GM12878 (cell line): ENCODE data around the gene COL24A1. TPM values are rescaled to one million over a fixed set of nuclear protein-coding genes. Genes with fewer than 3 reads are reported as not detected.

Source experiments
- ATAC-seq: fragments of 200-7000 bp; cut with Tn5 transposase; 3 replicates; pipeline ENCODE4 v1.9.1; 2020; ENCODE audit warnings: mild to moderate bottlenecking, moderate library complexity
- BruUV-seq: library from RNA; stranded (reverse); fragments of 400-500 nt; replicated peaks from 2 replicates; lab custom pipeline; 2021; lab: Mats Ljungman, UMichigan
- CTCF ChIA-PET: fragments of 300-600 bp; sonication (Branson Sonifier 250); formaldehyde crosslinking; extraction: SDS; loops from one replicate; lab custom pipeline; 2021; ENCODE audit warnings: inconsistent platforms; lab: Yijun Ruan, JAX
- POLR2A ChIA-PET: fragments of 350-600 bp; formaldehyde crosslinking; extraction: SDS; loops from one replicate; lab custom pipeline; 2021; ENCODE audit warnings: inconsistent platforms; lab: Charles Lee
- RAD21 ChIA-PET: fragments of 300-600 bp; sonication (Branson Sonifier 250); formaldehyde crosslinking; loops from one replicate; lab custom pipeline; 2023; ENCODE audit warnings: antibody characterized with exemption; ENCODE audit not compliant: unreplicated experiment; lab: Charles Lee
- SMC1A ChIA-PET: fragments of 300-600 bp; sonication (Branson Sonifier 250); formaldehyde crosslinking; loops from one replicate; lab custom pipeline; 2023; ENCODE audit not compliant: unreplicated experiment, uncharacterized antibody; lab: Charles Lee
- DNase-seq: peaks from one replicate; pipeline ENCODE4 v3.0.0-alpha.2; 2011; ENCODE audit warnings: low read depth, low spot score
- FAIRE-seq: peaks from 3 replicates; lab custom pipeline; 2011; peaks lifted over from hg19 to GRCh38; lab: Jason Lieb, UNC
- H2AFZ ChIP-seq: 2 replicates; pipeline ENCODE4 v1.6.0; 2011; ENCODE audit warnings: low read depth, low read length, control low read depth; ENCODE audit not compliant: control insufficient read depth
- H3K27ac ChIP-seq: 2 replicates; pipeline ENCODE4 v1.5.1; 2011; ENCODE audit warnings: control low read depth; ENCODE audit not compliant: control insufficient read depth, insufficient read depth
- H3K27me3 ChIP-seq, 2 experiments: replicated peaks in 1 of 2; 2 replicates each; pipeline versions ENCODE4 v1.6.0 to v1.6.1; 2011; ENCODE audit warnings: low read length in 1 of 2; ENCODE audit not compliant: control insufficient read depth in 2 of 2, insufficient read depth in 2 of 2
- H3K36me3 ChIP-seq, 2 experiments: 2 replicates each; pipeline ENCODE4 v1.5.1; 2011; ENCODE audit warnings: low read length in 1 of 2; ENCODE audit not compliant: control insufficient read depth in 2 of 2, insufficient read depth in 2 of 2
- H3K4me1 ChIP-seq: 2 replicates; pipeline ENCODE4 v1.6.1; 2011; ENCODE audit warnings: mild to moderate bottlenecking, low read length, moderate library complexity, mixed read lengths; ENCODE audit not compliant: control insufficient read depth, insufficient read depth
- H3K4me2 ChIP-seq: 2 replicates; pipeline ENCODE4 v1.6.0; 2011; ENCODE audit warnings: control low read depth; ENCODE audit not compliant: control insufficient read depth, insufficient read depth
- H3K4me3 ChIP-seq: fragments of 200-600 bp; sonication (generic); 2 replicates; pipeline ENCODE4 v1.5.1; 2016
- H3K79me2 ChIP-seq: 2 replicates; pipeline ENCODE4 v1.6.0; 2011; ENCODE audit warnings: low read length; ENCODE audit not compliant: control insufficient read depth, insufficient read depth
- H3K9ac ChIP-seq: 2 replicates; pipeline ENCODE4 v1.8.0; 2011; ENCODE audit warnings: low read length, control low read depth, mixed read lengths; ENCODE audit not compliant: control insufficient read depth, insufficient read depth
- H3K9me3 ChIP-seq: replicated peaks from 3 replicates; pipeline ENCODE4 v1.5.1; 2011; ENCODE audit warnings: mild to moderate bottlenecking, low read length; ENCODE audit not compliant: control insufficient read depth, insufficient read depth
- H4K20me1 ChIP-seq: 2 replicates; pipeline ENCODE4 v1.6.0; 2011; ENCODE audit not compliant: control insufficient read depth, insufficient read depth
- BHLHE40 ChIP-seq, 2 experiments: fragments of 450-650 bp in 1 of 2; IDR thresholded peaks; 2 replicates each; pipeline ENCODE4 v1.6.1; 2011 to 2017; ENCODE audit warnings: low read depth in 2 of 2, borderline replicate concordance in 1 of 2, improper control_type of control experiment in 1 of 2, low read length in 1 of 2, mild to moderate bottlenecking in 1 of 2
- CBFB ChIP-seq: IDR thresholded peaks from 2 replicates; pipeline ENCODE4 v1.6.1; 2016; ENCODE audit warnings: antibody characterized with exemption, low read depth
- IKZF1 ChIP-seq: fragments of 450-650 bp; conservative IDR thresholded peaks from 2 replicates; pipeline ENCODE4 v1.6.1; 2017; ENCODE audit warnings: antibody characterized with exemption, mild to moderate bottlenecking
- PAX5 ChIP-seq: IDR thresholded peaks from 2 replicates; pipeline ENCODE4 v1.6.1; 2011; ENCODE audit warnings: low read depth, low read length, borderline replicate concordance
- POLR2AphosphoS2 ChIP-seq: IDR thresholded peaks from 2 replicates; pipeline ENCODE4 v1.6.1; 2011; ENCODE audit warnings: low read depth, mild to moderate bottlenecking, low read length, improper control_type of control experiment, moderate library complexity
- POU2F2 ChIP-seq: IDR thresholded peaks from 3 replicates; pipeline ENCODE4 v1.6.1; 2011; ENCODE audit warnings: low read depth, mild to moderate bottlenecking, low read length, borderline replicate concordance
- RAD21 ChIP-seq: IDR thresholded peaks from 2 replicates; pipeline ENCODE4 v1.6.1; 2011; ENCODE audit warnings: mild to moderate bottlenecking, low read depth, low read length, moderate library complexity; ENCODE audit not compliant: insufficient read depth
- RUNX3 ChIP-seq: IDR thresholded peaks from 2 replicates; pipeline ENCODE4 v1.6.1; 2012; ENCODE audit warnings: low read length, inconsistent platforms
- SPI1 ChIP-seq: IDR thresholded peaks from 2 replicates; pipeline ENCODE4 v1.6.1; 2011; ENCODE audit warnings: low read depth, mild to moderate bottlenecking, low read length, moderate library complexity, borderline replicate concordance; ENCODE audit not compliant: insufficient read depth
- STAT1 ChIP-seq: fragments of 450-650 bp; conservative IDR thresholded peaks from 2 replicates; pipeline ENCODE4 v1.6.1; 2014; ENCODE audit warnings: antibody characterized with exemption, mild to moderate bottlenecking
- YBX1 ChIP-seq: fragments of 450-650 bp; IDR thresholded peaks from 2 replicates; pipeline ENCODE4 v1.6.1; 2016; ENCODE audit warnings: antibody characterized with exemption
- YY1 ChIP-seq: IDR thresholded peaks from 2 replicates; pipeline ENCODE4 v1.6.1; 2011; ENCODE audit warnings: low read depth, mild to moderate bottlenecking, low read length
- ZNF217 ChIP-seq: fragments of 450-650 bp; IDR thresholded peaks from 2 replicates; pipeline ENCODE4 v1.6.1; 2017; ENCODE audit warnings: antibody characterized with exemption, mild to moderate bottlenecking
- ZNF592 ChIP-seq: fragments of 450-650 bp; IDR thresholded peaks from 2 replicates; pipeline ENCODE4 v1.6.1; 2017; ENCODE audit warnings: mild to moderate bottlenecking, moderate library complexity
- WGBS: methylation state at CpG from one replicate; pipeline ENCODE4 v1.1.6; 2016; ENCODE audit warnings: low lambda C conversion rate; ENCODE audit not compliant: insufficient replicate concordance, insufficient coverage; ENCODE audit errors: missing lambda C conversion rate; 5-methylcytosine and 5-hydroxymethylcytosine counted together
- in situ Hi-C: fragments of 300-500 bp; cut with MboI; formaldehyde crosslinking; loops from 9 replicates; pipeline ENCODE4 v1.14.3; 2018; ENCODE audit warnings: mixed read lengths
- intact Hi-C: fragments of 100-400 bp; cut with micrococcal nuclease; formaldehyde crosslinking; loops from one replicate; pipeline ENCODE4 v1.14.2; 2022; ENCODE audit not compliant: unreplicated experiment
- polyA plus RNA-seq, 11 experiments: library from polyadenylated mRNA; depleted of rRNA in 4 of 11; unstranded in 6 of 11; stranded (reverse) in 5 of 11; fragments of >200 nt; fragmentation: Nextera tagmentation in 4 of 11; fragmentation: Illumina TruSeq in 1 of 11; extraction: Ambion mirVana in 4 of 11; extraction: Trizol in 1 of 11; gene quantifications; 1 replicate in 1 of 11; 2 replicates in 10 of 11; pipeline versions ENCODE4 v1.2.1 to v1.2.3, GENCODE V29; 2011 to 2016; ENCODE audit warnings: inconsistent platforms in 2 of 11, missing spikeins in 2 of 11, low read depth in 1 of 11
- total RNA-seq, 4 experiments: library from RNA; depleted of rRNA in 3 of 4; stranded (reverse); fragments of >200 nt in 3 of 4; fragmentation: Illumina TruSeq in 1 of 4; extraction: Trizol in 1 of 4; gene quantifications; 2 replicates each; pipeline versions ENCODE4 v1.2.1 to v1.2.3, GENCODE V29; 2013 to 2021

Gene COL24A1
- total and polyA plus RNA-seq, 10 of the 15 experiments (the other 5 are each of a cell fraction or from before 2014, with no cell fraction given) = 0.19 to 4.1 (median 2.0) TPM

GRCh38 chr1:85991261-85991660 lies 165.3 kb downstream of the COL24A1 start:
- TF ChIP-seq PAX5 (no peak), RAD21 (no peak), SPI1 (peak; percentile 91), YY1 (peak; percentile 64), ZNF592 (no peak), RUNX3 (peak; percentile 92), POLR2AphosphoS2 (no peak), CBFB (0 out of 2 replicates have a peak, but pooled peaks have one; percentile 54), BHLHE40 (IDR thresholded peaks at IDR 0.05; ENCODE audit: borderline replicate concordance in 1 of 2, low read depth in 2 of 2, low read length in 1 of 2) (no peak), POU2F2 (no peak), ZNF217 (no peak), YBX1 (no peak), IKZF1 (no peak), STAT1 (no peak)
- ATAC-seq (peak; percentile 73), FAIRE-seq (peak; percentile 74), DNase-seq (no peak)
- Histone ChIP-seq H2AFZ (peak overlapping the region; percentile 52), H3K9ac (peak overlapping the region; percentile 54; the same call in 1 of the 2 replicates), H3K36me3 (no peaks in the 10 kb centered on the region), H3K27ac (peak overlapping the region; percentile 77), H3K79me2 (peaks cover 1% of the 10 kb centered on the region), H3K4me3 (peak overlapping the region; percentile 40; the same call in 1 of the 2 replicates), H4K20me1 (no peaks in the 10 kb centered on the region), H3K9me3 (no peaks in the 10 kb centered on the region; the same call in 2 of the 3 replicates), H3K27me3 (no peaks in the 10 kb centered on the region), H3K4me1 (peaks cover 32% of the 10 kb centered on the region), H3K4me2 (peak overlapping the region; percentile 69)
- in situ Hi-C loops = no loop called here
- RAD21 ChIA-PET = interaction anchor here (1.6 kb wide), 1 partner anchor 27 kb away, joined by 4 read pairs; no protein-coding TSS in a partner anchor
- 47% methylated on average over 1 of the region's 1 CpG for WGBS
- no TSS peak for BruUV-seq
- POLR2A ChIA-PET = no interaction called here
- intact Hi-C loops = no loop called here
- CTCF ChIA-PET = interaction anchor here (4.5 kb wide), 1 partner anchor 27 kb away, joined by 17 read pairs; no protein-coding TSS in a partner anchor
- SMC1A ChIA-PET = interaction anchor here (1.1 kb wide), 1 partner anchor 38 kb away, joined by 3 read pairs; no protein-coding TSS in a partner anchor
